Lower lobe of right lung (tissue), 2 donors: Measurements from ENCODE around the gene NELL1. TPM values are rescaled to one million over a fixed set of nuclear protein-coding genes. Genes with fewer than 3 reads are reported as not detected.

ENCODE experiments used
- ATAC-seq, 2 donors: fragments of 200-7000 bp; cut with Tn5 transposase; one replicate each; pipeline ENCODE4 v1.9.1; 2020 to 2022; ENCODE audit warnings: mild to moderate bottlenecking in 2 of 2, moderate library complexity in 2 of 2
- DNase-seq: peaks from one replicate; pipeline ENCODE4 v3.0.0-alpha.2; 2020
- H3K27ac ChIP-seq: fragments of 200-600 bp; one replicate; pipeline ENCODE4 v1.8.0; 2022
- H3K27me3 ChIP-seq: fragments of 200-600 bp; one replicate; pipeline ENCODE4 v1.8.0; 2022; ENCODE audit warnings: low read depth
- H3K36me3 ChIP-seq: fragments of 200-600 bp; one replicate; pipeline ENCODE4 v1.8.0; 2022; ENCODE audit warnings: mild to moderate bottlenecking
- H3K4me1 ChIP-seq: fragments of 200-600 bp; one replicate; pipeline ENCODE4 v1.8.0; 2022
- H3K4me3 ChIP-seq: fragments of 200-600 bp; one replicate; pipeline ENCODE4 v1.8.0; 2022; ENCODE audit warnings: mild to moderate bottlenecking
- H3K9me3 ChIP-seq: fragments of 200-600 bp; one replicate; pipeline ENCODE4 v1.8.0; 2022
- intact Hi-C: fragments of 100-400 bp; cut with DNase I; formaldehyde crosslinking; loops from one replicate; pipeline ENCODE4 v1.11.0; 2022
- total RNA-seq: library from RNA; stranded (reverse); fragmentation: NEBNext Ultra II Directional; extraction: Animal tissue kit (Norgen Biotek cat#: 25700); gene quantifications from one replicate; pipeline ENCODE4 v1.2.1, GENCODE V29; 2021
- TF ChIP-seq, protein P1 (sequence below): fragments of 200-600 bp; IDR thresholded peaks from one replicate; pipeline ENCODE4 v1.8.0; 2022; ENCODE audit warnings: antibody characterized with exemption, mild to moderate bottlenecking
- donor health status: DM: no; HTN: yes; CAD: no; lungs with severe emphysema.

Gene NELL1
- total RNA-seq, 1 donor from 2014 or later, result 0.15 TPM

- Histone ChIP-seq H3K9me3 (no peaks in the 10 kb centered on the region), H3K36me3 (no peaks in the 10 kb centered on the region), H3K27me3 (no peaks in the 10 kb centered on the region), H3K27ac (no peak overlapping the region), H3K4me3 (no peak overlapping the region), H3K4me1 (no peaks in the 10 kb centered on the region)
- DNase-seq (no peak), ATAC-seq (no peak)
- intact Hi-C loops, result no loop called here
- TF ChIP-seq, protein P1, sequence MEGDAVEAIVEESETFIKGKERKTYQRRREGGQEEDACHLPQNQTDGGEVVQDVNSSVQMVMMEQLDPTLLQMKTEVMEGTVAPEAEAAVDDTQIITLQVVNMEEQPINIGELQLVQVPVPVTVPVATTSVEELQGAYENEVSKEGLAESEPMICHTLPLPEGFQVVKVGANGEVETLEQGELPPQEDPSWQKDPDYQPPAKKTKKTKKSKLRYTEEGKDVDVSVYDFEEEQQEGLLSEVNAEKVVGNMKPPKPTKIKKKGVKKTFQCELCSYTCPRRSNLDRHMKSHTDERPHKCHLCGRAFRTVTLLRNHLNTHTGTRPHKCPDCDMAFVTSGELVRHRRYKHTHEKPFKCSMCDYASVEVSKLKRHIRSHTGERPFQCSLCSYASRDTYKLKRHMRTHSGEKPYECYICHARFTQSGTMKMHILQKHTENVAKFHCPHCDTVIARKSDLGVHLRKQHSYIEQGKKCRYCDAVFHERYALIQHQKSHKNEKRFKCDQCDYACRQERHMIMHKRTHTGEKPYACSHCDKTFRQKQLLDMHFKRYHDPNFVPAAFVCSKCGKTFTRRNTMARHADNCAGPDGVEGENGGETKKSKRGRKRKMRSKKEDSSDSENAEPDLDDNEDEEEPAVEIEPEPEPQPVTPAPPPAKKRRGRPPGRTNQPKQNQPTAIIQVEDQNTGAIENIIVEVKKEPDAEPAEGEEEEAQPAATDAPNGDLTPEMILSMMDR, result no peak
These were observed 46.5 kb downstream of the NELL1 start for GRCh38 chr11:20715931-20716330.

DNA sequence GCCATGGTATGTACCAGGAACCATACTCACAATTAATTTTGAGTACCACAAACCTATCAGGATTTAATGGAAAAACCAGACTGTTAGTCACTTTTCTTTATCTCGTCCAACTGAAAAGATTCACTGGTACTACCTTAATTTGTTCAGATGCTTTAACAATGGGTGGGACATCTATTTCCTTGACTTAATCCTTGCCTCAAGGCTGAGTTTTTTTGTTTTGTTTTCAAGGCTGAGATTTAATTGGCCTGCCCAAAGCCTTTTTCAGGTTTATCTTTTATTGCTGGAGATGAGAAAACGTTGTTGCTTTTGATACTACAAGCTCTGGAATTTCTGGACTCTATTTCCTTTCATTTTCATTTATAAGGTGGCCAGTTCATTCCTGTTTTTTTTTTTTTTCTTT is 50.4 kb downstream of the NELL1 start:
- Histone ChIP-seq H3K4me1 (no peaks in the 10 kb centered on the region), H3K4me3 (no peak overlapping the region), H3K27me3 (no peaks in the 10 kb centered on the region), H3K36me3 (no peaks in the 10 kb centered on the region), H3K27ac (no peak overlapping the region), H3K9me3 (no peaks in the 10 kb centered on the region)
- TF ChIP-seq, protein P1, result no peak
- no peak for DNase-seq
- intact Hi-C loops, result no loop called here
- ATAC-seq, result no peak

GRCh38 chr11:20723366-20723765 is 54.0 kb downstream of the NELL1 start:
- H3K9me3 ChIP-seq, result no peaks in the 10 kb centered on the region
- intact Hi-C loops, result no loop called here
- no peak for DNase-seq
- no peaks in the 10 kb centered on the region for H3K27me3 ChIP-seq
- no peak overlapping the region for H3K4me3 ChIP-seq
- H3K4me1 ChIP-seq, result no peaks in the 10 kb centered on the region
- no peak overlapping the region for H3K27ac ChIP-seq
- H3K36me3 ChIP-seq, result no peaks in the 10 kb centered on the region
- ATAC-seq, result no peak
- TF ChIP-seq, protein P1, result no peak

GRCh38 chr11:20729597-20730105 is 60.3 kb downstream of the NELL1 start:
- no peak for ATAC-seq
- Histone ChIP-seq H3K4me3 (no peak overlapping the region), H3K27ac (no peak overlapping the region), H3K27me3 (no peaks in the 10 kb centered on the region), H3K4me1 (no peaks in the 10 kb centered on the region), H3K9me3 (no peaks in the 10 kb centered on the region), H3K36me3 (no peaks in the 10 kb centered on the region)
- TF ChIP-seq, protein P1, result no peak
- intact Hi-C loops, result no loop called here
- DNase-seq, result no peak

DNA sequence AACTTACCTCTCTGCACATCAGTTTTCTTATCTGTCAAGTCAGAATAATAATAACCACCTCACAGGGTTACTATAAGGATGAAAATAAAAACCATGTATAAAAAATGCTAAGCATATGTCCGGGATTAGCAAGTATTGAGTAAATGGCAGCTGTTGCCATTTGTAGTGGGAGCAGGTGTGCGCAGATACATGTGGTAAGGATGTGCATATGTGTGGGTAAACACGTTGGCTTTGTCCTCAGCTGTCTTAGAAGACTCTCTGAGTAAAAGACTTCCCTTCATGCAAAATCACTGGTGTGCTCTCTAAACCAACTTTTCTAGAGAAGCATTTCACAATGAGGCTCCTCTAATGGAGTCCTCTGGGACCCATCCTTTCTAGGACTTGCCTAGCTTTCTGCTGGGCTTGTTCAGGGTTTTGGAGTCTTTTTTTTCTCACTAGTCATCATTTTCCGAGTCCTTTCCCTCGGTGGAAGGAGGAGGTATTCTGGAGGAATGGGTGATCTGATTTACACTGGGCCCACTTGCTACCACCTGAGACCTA is 62.4 kb downstream of the NELL1 start:
- Histone ChIP-seq H3K4me3 (no peak overlapping the region), H3K27me3 (no peaks in the 10 kb centered on the region), H3K4me1 (no peaks in the 10 kb centered on the region), H3K27ac (no peak overlapping the region), H3K36me3 (no peaks in the 10 kb centered on the region), H3K9me3 (no peaks in the 10 kb centered on the region)
- intact Hi-C loops, result no loop called here
- no peak for DNase-seq
- no peak for ATAC-seq
- TF ChIP-seq, protein P1, result no peak
